K562 (cell line): ENCODE data around the gene IL36RN. TPM values are rescaled to one million over a fixed set of nuclear protein-coding genes. Genes with fewer than 3 reads are reported as not detected.

ENCODE experiments used
- BHLHE40 ChIP-seq: IDR thresholded peaks from 2 replicates; pipeline ENCODE4 v1.6.1; 2011; ENCODE audit warnings: low read length, improper control_type of control experiment
- CAMTA2 ChIP-seq: fragments of 250-450 bp; sonication (Bioruptor Pico); conservative IDR thresholded peaks from 2 replicates; pipeline ENCODE4 v1.5.1; 2022
- CSDE1 ChIP-seq, 2 experiments: fragments of 450-650 bp; IDR thresholded peaks; 2 replicates each; pipeline ENCODE4 v1.6.1; 2016; ENCODE audit warnings: mild to moderate bottlenecking in 1 of 2
- ESRRB ChIP-seq: fragments of 250-450 bp; sonication (Bioruptor Pico); IDR thresholded peaks from 2 replicates; pipeline ENCODE4 v1.5.0; 2020; ENCODE audit warnings: mild to moderate bottlenecking, moderate library complexity, borderline replicate concordance
- NFRKB ChIP-seq: fragments of 450-650 bp; IDR thresholded peaks from 2 replicates; pipeline ENCODE4 v1.6.1; 2016; ENCODE audit warnings: low read depth
- SOX6 ChIP-seq: fragments of 450-650 bp; IDR thresholded peaks from 2 replicates; pipeline ENCODE4 v1.6.1; 2014; ENCODE audit warnings: mild to moderate bottlenecking
- TOE1 ChIP-seq, 2 experiments: fragments of 450-650 bp in 1 of 2; sonication (generic) in 1 of 2; formaldehyde crosslinking in 1 of 2; IDR thresholded peaks; 2 replicates each; pipeline versions ENCODE4 v1.7.1 to v1.8.0; 2016 to 2022; ENCODE audit warnings: borderline replicate concordance in 2 of 2, mild to moderate bottlenecking in 2 of 2, antibody characterized with exemption in 1 of 2, inconsistent platforms in 1 of 2, low read depth in 1 of 2, missing genetic modification reagents in 1 of 2, moderate library complexity in 1 of 2
- U2AF2 ChIP-seq: fragments of 200-400 bp; formaldehyde crosslinking; optimal IDR thresholded peaks from 2 replicates; pipeline ENCODE3; 2017; ENCODE audit warnings: low read depth, mild to moderate bottlenecking, low read length
- polyA plus RNA-seq, 8 experiments: library from polyadenylated mRNA; depleted of rRNA in 4 of 8; stranded (reverse) in 5 of 8; unstranded in 3 of 8; fragments of >200 nt; fragmentation: Nextera tagmentation in 2 of 8; fragmentation: Illumina TruSeq in 1 of 8; extraction: Ambion mirVana in 2 of 8; extraction: Trizol in 1 of 8; gene quantifications; 2 replicates each; pipeline versions ENCODE4 v1.2.1 to v1.2.3, GENCODE V29; 2011 to 2014; ENCODE audit warnings: inconsistent platforms in 1 of 8, missing spikeins in 1 of 8
- total RNA-seq, 7 experiments: library from RNA; depleted of rRNA in 6 of 7; stranded (reverse); fragments of >200 nt in 6 of 7; fragmentation: Illumina TruSeq in 2 of 7; extraction: Trizol in 2 of 7; gene quantifications; 2 replicates each; pipeline versions ENCODE4 v1.2.1 to v1.2.3, GENCODE V29; 2011 to 2021; ENCODE audit warnings: low replicate concordance in 1 of 7
- TF ChIP-seq, protein P1 (sequence below), 3 experiments: fragments of 200-800 bp in 1 of 3; sonication (Bioruptor generic) in 1 of 3; sonication (generic) in 1 of 3; formaldehyde crosslinking in 1 of 3; IDR thresholded peaks; 2 replicates each; pipeline versions ENCODE4 v1.6.1 to v1.8.0; 2016 to 2022; ENCODE audit warnings: mild to moderate bottlenecking in 2 of 3, missing compliant biosample characterization in 2 of 3, missing genetic modification characterization in 2 of 3, missing genetic modification reagents in 1 of 3
- TF ChIP-seq, protein P2 (sequence below): fragments of 450-650 bp; IDR thresholded peaks from 2 replicates; pipeline ENCODE4 v1.6.1; 2016; ENCODE audit warnings: low read depth

Gene IL36RN
- total and polyA plus RNA-seq, 9 of the 15 experiments (the other 6 are each of a cell fraction or from before 2014, with no cell fraction given): not detected

DNA sequence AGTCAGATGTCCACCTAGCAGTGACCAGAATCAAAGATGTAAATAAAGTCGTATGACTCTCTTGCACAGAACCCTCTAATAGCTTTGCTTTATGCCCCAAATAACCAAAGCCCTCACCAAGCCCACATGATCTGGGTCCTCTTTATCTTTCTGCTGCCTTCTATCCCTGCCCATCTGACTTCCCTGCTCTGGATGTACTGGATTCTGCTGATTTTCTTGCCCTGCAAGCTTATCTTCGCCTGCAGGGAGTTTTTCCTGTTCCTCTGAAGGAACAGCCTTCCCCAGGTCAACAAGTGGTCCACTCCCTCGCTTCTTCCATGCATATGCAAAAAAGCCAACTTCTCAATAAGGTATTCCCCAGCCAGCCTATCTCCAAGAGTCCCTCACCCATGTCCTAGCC lies 25.0 kb upstream of the IL36RN start (continued):
- TF ChIP-seq, protein P1, sequence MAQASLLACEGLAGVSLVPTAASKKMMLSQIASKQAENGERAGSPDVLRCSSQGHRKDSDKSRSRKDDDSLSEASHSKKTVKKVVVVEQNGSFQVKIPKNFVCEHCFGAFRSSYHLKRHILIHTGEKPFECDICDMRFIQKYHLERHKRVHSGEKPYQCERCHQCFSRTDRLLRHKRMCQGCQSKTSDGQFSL (CRISPR knock-in tag; IDR thresholded peaks at IDR 0.05): no peak
- TF ChIP-seq, protein P1 (tag; IDR thresholded peaks at IDR 0.05): no peak
- TF ChIP-seq CSDE1 (IDR thresholded peaks at IDR 0.05): no peak
- no peak for TF ChIP-seq CAMTA2 (CRISPR knock-in tag)
- TF ChIP-seq, protein P2, sequence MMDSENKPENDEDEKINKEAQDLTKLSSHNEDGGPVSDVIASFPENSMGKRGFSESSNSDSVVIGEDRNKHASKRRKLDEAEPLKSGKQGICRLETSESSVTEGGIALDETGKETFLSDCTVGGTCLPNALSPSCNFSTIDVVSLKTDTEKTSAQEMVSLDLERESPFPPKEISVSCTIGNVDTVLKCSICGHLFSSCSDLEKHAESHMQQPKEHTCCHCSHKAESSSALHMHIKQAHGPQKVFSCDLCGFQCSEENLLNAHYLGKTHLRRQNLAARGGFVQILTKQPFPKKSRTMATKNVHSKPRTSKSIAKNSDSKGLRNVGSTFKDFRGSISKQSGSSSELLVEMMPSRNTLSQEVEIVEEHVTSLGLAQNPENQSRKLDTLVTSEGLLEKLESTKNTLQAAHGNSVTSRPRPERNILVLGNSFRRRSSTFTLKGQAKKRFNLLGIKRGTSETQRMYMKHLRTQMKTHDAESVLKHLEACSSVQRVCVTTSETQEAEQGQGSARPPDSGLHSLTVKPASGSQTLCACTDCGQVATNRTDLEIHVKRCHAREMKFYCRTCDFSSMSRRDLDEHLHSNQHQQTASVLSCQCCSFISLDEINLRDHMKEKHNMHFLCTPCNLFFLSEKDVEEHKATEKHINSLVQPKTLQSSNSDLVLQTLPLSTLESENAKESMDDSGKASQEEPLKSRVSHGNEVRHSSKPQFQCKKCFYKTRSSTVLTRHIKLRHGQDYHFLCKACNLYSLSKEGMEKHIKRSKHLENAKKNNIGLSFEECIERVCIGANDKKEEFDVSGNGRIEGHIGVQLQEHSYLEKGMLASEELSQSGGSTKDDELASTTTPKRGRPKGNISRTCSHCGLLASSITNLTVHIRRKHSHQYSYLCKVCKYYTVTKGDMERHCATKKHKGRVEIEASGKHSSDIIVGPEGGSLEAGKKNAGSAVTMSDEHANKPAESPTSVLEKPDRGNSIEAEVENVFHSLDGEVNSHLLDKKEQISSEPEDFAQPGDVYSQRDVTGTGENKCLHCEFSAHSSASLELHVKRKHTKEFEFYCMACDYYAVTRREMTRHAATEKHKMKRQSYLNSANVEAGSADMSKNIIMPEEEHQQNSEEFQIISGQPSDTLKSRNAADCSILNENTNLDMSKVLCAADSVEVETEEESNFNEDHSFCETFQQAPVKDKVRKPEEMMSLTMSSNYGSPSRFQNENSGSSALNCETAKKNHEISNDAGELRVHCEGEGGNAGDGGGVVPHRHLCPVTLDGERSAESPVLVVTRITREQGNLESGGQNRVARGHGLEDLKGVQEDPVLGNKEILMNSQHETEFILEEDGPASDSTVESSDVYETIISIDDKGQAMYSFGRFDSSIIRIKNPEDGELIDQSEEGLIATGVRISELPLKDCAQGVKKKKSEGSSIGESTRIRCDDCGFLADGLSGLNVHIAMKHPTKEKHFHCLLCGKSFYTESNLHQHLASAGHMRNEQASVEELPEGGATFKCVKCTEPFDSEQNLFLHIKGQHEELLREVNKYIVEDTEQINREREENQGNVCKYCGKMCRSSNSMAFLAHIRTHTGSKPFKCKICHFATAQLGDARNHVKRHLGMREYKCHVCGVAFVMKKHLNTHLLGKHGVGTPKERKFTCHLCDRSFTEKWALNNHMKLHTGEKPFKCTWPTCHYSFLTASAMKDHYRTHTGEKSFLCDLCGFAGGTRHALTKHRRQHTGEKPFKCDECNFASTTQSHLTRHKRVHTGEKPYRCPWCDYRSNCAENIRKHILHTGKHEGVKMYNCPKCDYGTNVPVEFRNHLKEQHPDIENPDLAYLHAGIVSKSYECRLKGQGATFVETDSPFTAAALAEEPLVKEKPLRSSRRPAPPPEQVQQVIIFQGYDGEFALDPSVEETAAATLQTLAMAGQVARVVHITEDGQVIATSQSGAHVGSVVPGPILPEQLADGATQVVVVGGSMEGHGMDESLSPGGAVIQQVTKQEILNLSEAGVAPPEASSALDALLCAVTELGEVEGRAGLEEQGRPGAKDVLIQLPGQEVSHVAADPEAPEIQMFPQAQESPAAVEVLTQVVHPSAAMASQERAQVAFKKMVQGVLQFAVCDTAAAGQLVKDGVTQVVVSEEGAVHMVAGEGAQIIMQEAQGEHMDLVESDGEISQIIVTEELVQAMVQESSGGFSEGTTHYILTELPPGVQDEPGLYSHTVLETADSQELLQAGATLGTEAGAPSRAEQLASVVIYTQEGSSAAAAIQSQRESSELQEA: no peak
- no peak for TF ChIP-seq BHLHE40
- no peak for TF ChIP-seq ESRRB (CRISPR knock-in tag)
- no peak for TF ChIP-seq TOE1 (IDR thresholded peaks at IDR 0.05; ENCODE audit: borderline replicate concordance)
- TF ChIP-seq TOE1 (CRISPR knock-in tag; IDR thresholded peaks at IDR 0.05; ENCODE audit: borderline replicate concordance, low read depth): no peak
- TF ChIP-seq NFRKB: no peak
- no peak for TF ChIP-seq U2AF2
- TF ChIP-seq SOX6: peak; percentile 74
